Body of pancreas (tissue), 4 donors: ENCODE data around the gene LORICRIN. TPM values are rescaled to one million over a fixed set of nuclear protein-coding genes. Genes with fewer than 3 reads are reported as not detected.
A peak's percentile ranks its signal among the peaks of the same experiment; 100 is the strongest.

Source experiments
- ATAC-seq: fragments of 150-250 bp; one replicate; pipeline ENCODE4 v1.9.1; 2016
- DNase-seq, 4 donors: peaks; one replicate each; pipeline ENCODE4 v3.0.0-alpha.2; 2019
- H3K27ac ChIP-seq, 4 donors: fragments of 200-600 bp; sonication (generic); 1 replicate in 3 of 4; 2 replicates in 1 of 4; pipeline versions ENCODE4 v1.5.1 to v1.6.1; 2016 to 2019; ENCODE audit warnings: mild to moderate bottlenecking in 1 of 4, mixed read lengths in 1 of 4, moderate library complexity in 1 of 4
- H3K27me3 ChIP-seq, 2 donors: fragments of 200-600 bp; sonication (generic); one replicate each; pipeline ENCODE4 v1.6.0; 2016; ENCODE audit warnings: mild to moderate bottlenecking in 1 of 2
- H3K36me3 ChIP-seq, 2 donors: fragments of 200-600 bp; sonication (generic); replicated peaks in 1 of 2; 2 replicates each; pipeline ENCODE4 v1.5.1; 2016; ENCODE audit warnings: low read depth in 2 of 2; ENCODE audit not compliant: insufficient read depth in 1 of 2
- H3K4me1 ChIP-seq: fragments of 200-600 bp; sonication (generic); one replicate; pipeline ENCODE4 v1.6.0; 2016
- H3K4me3 ChIP-seq, 2 donors: fragments of 200-600 bp; sonication (generic); 1 replicate in 1 of 2; 2 replicates in 1 of 2; pipeline ENCODE4 v1.5.1; 2016 to 2019
- H3K9me3 ChIP-seq, 3 donors: fragments of 200-600 bp; sonication (generic); 1 replicate in 2 of 3; 2 replicates in 1 of 3; pipeline ENCODE4 v1.5.1; 2016
- CTCF ChIP-seq, 7 experiments: fragments of 450-650 bp in 4 of 7; fragments of 200-600 bp in 3 of 7; sonication (generic) in 3 of 7; IDR thresholded peaks; one replicate each; pipeline ENCODE4 v1.5.1; 2016 to 2019; ENCODE audit warnings: antibody characterized with exemption in 7 of 7
- POLR2A ChIP-seq, 3 donors: fragments of 450-650 bp; IDR thresholded peaks; one replicate each; pipeline ENCODE4 v1.6.1; 2016; ENCODE audit warnings: antibody characterized with exemption in 3 of 3, mild to moderate bottlenecking in 2 of 3
- WGBS, 2 donors: methylation state at CpG; one replicate each; pipeline ENCODE4 v1.1.5; 2017; 5-methylcytosine and 5-hydroxymethylcytosine counted together
- intact Hi-C: fragments of 100-400 bp; cut with DNase I; formaldehyde crosslinking; loops from one replicate; pipeline ENCODE4 v1.15.1; 2023
- total RNA-seq, 2 donors: library from RNA; depleted of rRNA; stranded (reverse); fragments of >200 nt; gene quantifications; one replicate each; pipeline ENCODE4 v1.1.0, GENCODE V29; 2016

The LORICRIN gene
- total RNA-seq, 2 donors from 2014 or later: not detected

DNA sequence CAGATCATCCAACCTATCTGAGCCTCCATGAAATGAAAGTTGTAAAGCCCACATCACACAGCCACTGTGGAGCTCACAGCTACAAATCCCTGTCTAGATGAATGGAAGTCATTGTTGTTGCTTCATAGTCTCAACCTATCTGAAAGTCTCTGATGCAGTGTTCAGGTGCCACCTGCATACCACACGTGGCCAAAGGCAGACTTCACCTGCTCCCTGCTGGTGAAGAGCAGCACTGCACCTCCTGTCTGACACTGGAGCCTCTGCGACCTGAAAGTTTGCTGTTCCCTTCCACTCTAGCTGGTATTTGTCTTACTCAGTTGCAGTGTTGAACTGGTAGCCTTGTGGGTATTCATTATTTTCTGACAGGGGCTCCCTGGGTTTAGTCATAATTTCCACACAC is 18.4 kb downstream of the LORICRIN start:
- Histone ChIP-seq H3K4me1 (no peaks in the 10 kb centered on the region), H3K9me3 (no peaks in the 10 kb centered on the region), H3K27me3 (no peaks in the 10 kb centered on the region), H3K36me3 (no peaks in the 10 kb centered on the region), H3K27ac (no peak overlapping the region), H3K4me3 (no peak overlapping the region)
- DNase-seq (peak in 2 of 4 donors; percentile 23 to 37), ATAC-seq (no peak)
- WGBS, 2 donors: 0 to 8% methylated on average over 1 to 2 of the region's 2 CpGs
- intact Hi-C loops: no loop called here
- TF ChIP-seq CTCF (IDR thresholded peaks at IDR 0.05): peak in 6 of 7 experiments; percentile 12 to 37 (median 30)
- no peak for TF ChIP-seq POLR2A (IDR thresholded peaks at IDR 0.05)

GRCh38 chr1:153288634-153289275 is 29.3 kb downstream of the LORICRIN start:
- H3K27me3 ChIP-seq: no peaks in the 10 kb centered on the region
- DNase-seq (peak in 1 of 4 donors; percentile 17), ATAC-seq (no peak)

DNA sequence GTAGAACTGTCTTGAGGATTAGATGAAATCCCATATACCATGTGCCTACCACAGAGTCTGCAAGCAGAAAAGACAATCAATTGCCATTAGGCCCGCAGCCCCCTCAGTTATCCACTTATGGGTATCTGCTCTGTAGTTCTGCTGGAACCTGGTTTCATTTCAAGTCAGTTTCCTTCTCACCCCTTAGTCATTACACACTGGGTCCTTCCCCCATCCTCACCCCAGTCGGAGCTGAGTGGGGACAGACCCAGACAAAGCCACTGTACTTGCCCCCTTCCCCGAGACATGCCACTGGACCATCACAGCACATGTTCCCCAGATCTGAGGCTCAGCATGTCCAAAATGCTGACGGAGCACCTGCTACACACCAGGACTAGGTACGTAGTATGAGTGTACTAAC is 32.0 kb downstream of the LORICRIN start:
- Histone ChIP-seq H3K4me1 (no peaks in the 10 kb centered on the region), H3K9me3 (no peaks in the 10 kb centered on the region), H3K27ac (no peak overlapping the region), H3K4me3 (no peak overlapping the region), H3K27me3 (no peaks in the 10 kb centered on the region), H3K36me3 (no peaks in the 10 kb centered on the region)
- TF ChIP-seq POLR2A (IDR thresholded peaks at IDR 0.05) (no peak), CTCF (IDR thresholded peaks at IDR 0.05) (no peak)
- intact Hi-C loops: no loop called here
- 75 to 76% methylated on average over 5 of the region's 5 CpGs for WGBS, 2 donors
- DNase-seq: no peak
- no peak for ATAC-seq

More at GRCh38 chr1:153288634-153289275, 29.3 kb downstream of the LORICRIN start:
- no peak overlapping the region for H3K4me3 ChIP-seq
- no peaks in the 10 kb centered on the region for H3K4me1 ChIP-seq
- H3K9me3 ChIP-seq: no peaks in the 10 kb centered on the region
- H3K27ac ChIP-seq: no peak overlapping the region
- 58 to 64% methylated on average over 9 to 11 of the region's 11 CpGs for WGBS, 2 donors
- TF ChIP-seq CTCF (IDR thresholded peaks at IDR 0.05): peak in 2 of 7 experiments; percentile 14 to 20
- TF ChIP-seq POLR2A (IDR thresholded peaks at IDR 0.05): no peak
- intact Hi-C loops: no loop called here
- H3K36me3 ChIP-seq: no peaks in the 10 kb centered on the region

GRCh38 chr1:153292185-153292584 is 32.7 kb downstream of the LORICRIN start:
- Histone ChIP-seq H3K36me3 (no peaks in the 10 kb centered on the region), H3K27ac (no peak overlapping the region), H3K9me3 (no peaks in the 10 kb centered on the region), H3K4me1 (no peaks in the 10 kb centered on the region), H3K27me3 (no peaks in the 10 kb centered on the region), H3K4me3 (no peak overlapping the region)
- no peak for DNase-seq
- intact Hi-C loops: no loop called here
- TF ChIP-seq POLR2A (IDR thresholded peaks at IDR 0.05) (no peak), CTCF (IDR thresholded peaks at IDR 0.05) (no peak)
- no peak for ATAC-seq
- 46 to 49% methylated on average over 5 to 8 of the region's 8 CpGs for WGBS, 2 donors
